Measurements from ENCODE around the gene ARMC12. TPM values are rescaled to one million over a fixed set of nuclear protein-coding genes. Genes with fewer than 3 reads are reported as not detected.

Gene ARMC12
- total and polyA plus RNA-seq, 2 of the 13 experiments (the other 11 are each of a cell fraction or from before 2014, with no cell fraction given): 1.3 TPM; not detected in 1

- TF ChIP-seq, protein P1, sequence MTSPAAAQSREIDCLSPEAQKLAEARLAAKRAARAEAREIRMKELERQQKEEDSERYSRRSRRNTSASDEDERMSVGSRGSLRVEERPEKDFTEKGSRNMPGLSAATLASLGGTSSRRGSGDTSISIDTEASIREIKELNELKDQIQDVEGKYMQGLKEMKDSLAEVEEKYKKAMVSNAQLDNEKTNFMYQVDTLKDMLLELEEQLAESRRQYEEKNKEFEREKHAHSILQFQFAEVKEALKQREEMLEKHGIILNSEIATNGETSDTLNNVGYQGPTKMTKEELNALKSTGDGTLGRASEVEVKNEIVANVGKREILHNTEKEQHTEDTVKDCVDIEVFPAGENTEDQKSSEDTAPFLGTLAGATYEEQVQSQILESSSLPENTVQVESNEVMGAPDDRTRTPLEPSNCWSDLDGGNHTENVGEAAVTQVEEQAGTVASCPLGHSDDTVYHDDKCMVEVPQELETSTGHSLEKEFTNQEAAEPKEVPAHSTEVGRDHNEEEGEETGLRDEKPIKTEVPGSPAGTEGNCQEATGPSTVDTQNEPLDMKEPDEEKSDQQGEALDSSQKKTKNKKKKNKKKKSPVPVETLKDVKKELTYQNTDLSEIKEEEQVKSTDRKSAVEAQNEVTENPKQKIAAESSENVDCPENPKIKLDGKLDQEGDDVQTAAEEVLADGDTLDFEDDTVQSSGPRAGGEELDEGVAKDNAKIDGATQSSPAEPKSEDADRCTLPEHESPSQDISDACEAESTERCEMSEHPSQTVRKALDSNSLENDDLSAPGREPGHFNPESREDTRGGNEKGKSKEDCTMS (CRISPR knock-in tag; conservative IDR thresholded peaks at IDR 0.05): no peak
- TF ChIP-seq TBP (CRISPR knock-in tag; IDR thresholded peaks at IDR 0.05): no peak
- no peak for TF ChIP-seq JUN (CRISPR knock-in tag; IDR thresholded peaks at IDR 0.05)
- TF ChIP-seq ZNF773 (CRISPR knock-in tag; IDR thresholded peaks at IDR 0.05; ENCODE audit: borderline replicate concordance): 0 out of 2 replicates have a peak, but pooled peaks have one; percentile 46
- TF ChIP-seq ZKSCAN5 (CRISPR knock-in tag; IDR thresholded peaks at IDR 0.05): no peak
- no peak for TF ChIP-seq FIP1L1 (IDR thresholded peaks at IDR 0.05; ENCODE audit: borderline replicate concordance, insufficient read depth, low read depth, low read length)
- TF ChIP-seq HNRNPK (IDR thresholded peaks at IDR 0.05; ENCODE audit: low read depth, low read length, poor library complexity, severe bottlenecking): no peak
- TF ChIP-seq MNT (IDR thresholded peaks at IDR 0.05): no peak
- 0 out of 2 replicates have a peak, but pooled peaks have one; percentile 70 for TF ChIP-seq ZNF619 (CRISPR knock-in tag; IDR thresholded peaks at IDR 0.05)
- TF ChIP-seq ZNF367 (CRISPR knock-in tag; IDR thresholded peaks at IDR 0.05; ENCODE audit: borderline replicate concordance): no peak
- 0 out of 2 replicates have a peak, but pooled peaks have one; percentile 20 for TF ChIP-seq ZBTB46 (CRISPR knock-in tag; IDR thresholded peaks at IDR 0.05; ENCODE audit: borderline replicate concordance)
- TF ChIP-seq ZNF383 (CRISPR knock-in tag; IDR thresholded peaks at IDR 0.05; ENCODE audit: borderline replicate concordance): no peak
- no peak for TF ChIP-seq ZNF780A (CRISPR knock-in tag; IDR thresholded peaks at IDR 0.05)
- TF ChIP-seq SRSF1 (optimal IDR thresholded peaks at IDR 0.05; ENCODE audit: low read depth, low read length): no peak
- TF ChIP-seq, protein P2, sequence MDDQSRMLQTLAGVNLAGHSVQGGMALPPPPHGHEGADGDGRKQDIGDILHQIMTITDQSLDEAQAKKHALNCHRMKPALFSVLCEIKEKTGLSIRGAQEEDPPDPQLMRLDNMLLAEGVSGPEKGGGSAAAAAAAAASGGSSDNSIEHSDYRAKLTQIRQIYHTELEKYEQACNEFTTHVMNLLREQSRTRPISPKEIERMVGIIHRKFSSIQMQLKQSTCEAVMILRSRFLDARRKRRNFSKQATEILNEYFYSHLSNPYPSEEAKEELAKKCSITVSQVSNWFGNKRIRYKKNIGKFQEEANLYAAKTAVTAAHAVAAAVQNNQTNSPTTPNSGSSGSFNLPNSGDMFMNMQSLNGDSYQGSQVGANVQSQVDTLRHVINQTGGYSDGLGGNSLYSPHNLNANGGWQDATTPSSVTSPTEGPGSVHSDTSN (CRISPR knock-in tag; IDR thresholded peaks at IDR 0.05; ENCODE audit: borderline replicate concordance): no peak
- no peak for TF ChIP-seq GRHL1 (CRISPR knock-in tag; conservative IDR thresholded peaks at IDR 0.05)
- peak; percentile 12; the same call in 1 of the 2 replicates for TF ChIP-seq MED1 (CRISPR knock-in tag; IDR thresholded peaks at IDR 0.05)
Observed at GRCh38 chr6:35687658-35688604, 48.9 kb upstream of the ARMC12 start (continued).

All from HepG2 (cell line).